ENCODE results near the gene RBFOX1.

The RBFOX1 gene

DNA sequence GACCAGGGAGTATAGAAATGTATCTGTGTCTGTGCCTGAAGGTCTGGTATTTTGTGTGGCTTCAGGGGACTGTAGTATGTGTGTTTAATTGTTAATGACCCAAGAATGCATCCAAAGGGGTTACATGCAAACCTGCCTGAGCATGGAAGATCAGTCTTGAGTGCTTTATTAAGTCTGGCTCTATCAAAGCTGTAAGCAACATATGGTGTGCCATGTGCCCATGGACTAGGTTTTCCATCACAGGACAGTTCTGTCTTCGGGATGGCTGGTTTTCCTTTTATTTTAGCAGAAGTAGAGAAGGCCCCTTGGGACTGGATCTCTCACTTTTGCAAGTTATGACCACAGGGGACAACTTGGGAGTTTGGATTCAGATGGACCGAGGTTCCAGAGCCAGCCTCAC, 18.2 kb downstream of the RBFOX1 start:
- H3K4me3 ChIP-seq (ENCODE audit: low read length in 2 of 2) = no peak overlapping the region
- no peak overlapping the region for H2AFZ ChIP-seq (ENCODE audit: low read length)
- no peak overlapping the region for H2BK15ac ChIP-seq (ENCODE audit: low read length)
- no peak overlapping the region for H3K4ac ChIP-seq (ENCODE audit: low read length)
- no peaks in the 10 kb centered on the region for H3K36me3 ChIP-seq (replicated peaks in 1 of 2; ENCODE audit: control insufficient read depth in 2 of 2, insufficient read depth in 2 of 2, low read length in 2 of 2)
- H3K27me3 ChIP-seq (ENCODE audit: control insufficient read depth in 3 of 3, insufficient read depth in 3 of 3, low read depth in 1 of 3, low read length in 3 of 3) = no peaks in the 10 kb centered on the region
- H2BK12ac ChIP-seq (ENCODE audit: low read length) = no peak overlapping the region
- no peak overlapping the region for H3K23ac ChIP-seq (ENCODE audit: low read depth, low read length, poor library complexity)
- no peak overlapping the region for H2AK5ac ChIP-seq (ENCODE audit: low read depth, low read length)
- no peak overlapping the region for H3K27ac ChIP-seq (replicated peaks; ENCODE audit: low read length)
- no peak overlapping the region for H3K4me2 ChIP-seq (ENCODE audit: insufficient read depth, low read length, poor library complexity, severe bottlenecking)
- no peaks in the 10 kb centered on the region for H3K4me1 ChIP-seq (ENCODE audit: control insufficient read depth in 2 of 2, insufficient read depth in 1 of 2, low read depth in 1 of 2, low read length in 2 of 2)
- WGBS, 2 donors (ENCODE audit: extremely low coverage in 2 of 2, insufficient read length in 2 of 2, insufficient replicate concordance in 1 of 2) = no CpG with 5 or more reads among the region's 2 CpGs
- H3K18ac ChIP-seq (ENCODE audit: low read length) = no peak overlapping the region
- no peak for DNase-seq (ENCODE audit: low spot score)
- H3K79me1 ChIP-seq (ENCODE audit: low read depth, low read length) = no peaks in the 10 kb centered on the region
- no peaks in the 10 kb centered on the region for H3K9me3 ChIP-seq (replicated peaks in 1 of 2; ENCODE audit: control insufficient read depth in 2 of 2, insufficient read depth in 1 of 2, low read depth in 1 of 2, low read length in 2 of 2)
- H2BK5ac ChIP-seq (ENCODE audit: low read length) = no peak overlapping the region
- no peak overlapping the region for H4K8ac ChIP-seq (ENCODE audit: low read depth, low read length)
- no peak overlapping the region for H3K14ac ChIP-seq (ENCODE audit: low read length)
- H3K9ac ChIP-seq (ENCODE audit: low read depth, low read length, poor library complexity) = no peak overlapping the region
- H4K91ac ChIP-seq (ENCODE audit: low read depth, low read length, poor library complexity) = no peak overlapping the region
- no peak overlapping the region for H2BK120ac ChIP-seq (ENCODE audit: low read depth, low read length)

- Histone ChIP-seq H2AK5ac (ENCODE audit: low read depth, low read length) (no peak overlapping the region), H3K79me1 (ENCODE audit: low read depth, low read length) (no peaks in the 10 kb centered on the region), H3K27me3 (ENCODE audit: control insufficient read depth in 3 of 3, insufficient read depth in 3 of 3, low read depth in 1 of 3, low read length in 3 of 3) (no peaks in the 10 kb centered on the region), H2BK12ac (ENCODE audit: low read length) (no peak overlapping the region), H3K4me1 (ENCODE audit: control insufficient read depth in 2 of 2, insufficient read depth in 1 of 2, low read depth in 1 of 2, low read length in 2 of 2) (no peaks in the 10 kb centered on the region), H3K23ac (ENCODE audit: low read depth, low read length, poor library complexity) (no peak overlapping the region), H2BK120ac (ENCODE audit: low read depth, low read length) (no peak overlapping the region), H2AFZ (ENCODE audit: low read length) (no peak overlapping the region), H3K14ac (ENCODE audit: low read length) (no peak overlapping the region), H3K36me3 (replicated peaks in 1 of 2; ENCODE audit: control insufficient read depth in 2 of 2, insufficient read depth in 2 of 2, low read length in 2 of 2) (no peaks in the 10 kb centered on the region), H4K8ac (ENCODE audit: low read depth, low read length) (no peak overlapping the region), H2BK5ac (ENCODE audit: low read length) (no peak overlapping the region), H2BK15ac (ENCODE audit: low read length) (no peak overlapping the region), H3K4me2 (ENCODE audit: insufficient read depth, low read length, poor library complexity, severe bottlenecking) (no peak overlapping the region), H3K4ac (ENCODE audit: low read length) (no peak overlapping the region), H3K4me3 (ENCODE audit: low read length in 2 of 2) (no peak overlapping the region), H3K18ac (ENCODE audit: low read length) (no peak overlapping the region), H3K9me3 (replicated peaks in 1 of 2; ENCODE audit: control insufficient read depth in 2 of 2, insufficient read depth in 1 of 2, low read depth in 1 of 2, low read length in 2 of 2) (no peaks in the 10 kb centered on the region), H3K27ac (replicated peaks; ENCODE audit: low read length) (no peak overlapping the region), H3K9ac (ENCODE audit: low read depth, low read length, poor library complexity) (no peak overlapping the region), H4K91ac (ENCODE audit: low read depth, low read length, poor library complexity) (no peak overlapping the region)
- DNase-seq (ENCODE audit: low spot score) = no peak
- no CpG with 5 or more reads among the region's 11 CpGs for WGBS, 2 donors (ENCODE audit: extremely low coverage in 2 of 2, insufficient read length in 2 of 2, insufficient replicate concordance in 1 of 2)
These were observed 19.2 kb downstream of the RBFOX1 start for GRCh38 chr16:7351610-7352510.

GRCh38 chr16:7355758-7356157, 23.1 kb downstream of the RBFOX1 start:
- Histone ChIP-seq H3K4ac (ENCODE audit: low read length) (no peak overlapping the region), H3K79me1 (ENCODE audit: low read depth, low read length) (no peaks in the 10 kb centered on the region), H3K4me2 (ENCODE audit: insufficient read depth, low read length, poor library complexity, severe bottlenecking) (no peak overlapping the region), H3K4me1 (ENCODE audit: control insufficient read depth in 2 of 2, insufficient read depth in 1 of 2, low read depth in 1 of 2, low read length in 2 of 2) (peaks cover 0 to 5% of the 10 kb centered on the region in 2 donors), H3K27me3 (ENCODE audit: control insufficient read depth in 3 of 3, insufficient read depth in 3 of 3, low read depth in 1 of 3, low read length in 3 of 3) (no peaks in the 10 kb centered on the region), H3K14ac (ENCODE audit: low read length) (no peak overlapping the region), H4K8ac (ENCODE audit: low read depth, low read length) (no peak overlapping the region), H2AFZ (ENCODE audit: low read length) (no peak overlapping the region), H2BK12ac (ENCODE audit: low read length) (no peak overlapping the region), H3K36me3 (replicated peaks in 1 of 2; ENCODE audit: control insufficient read depth in 2 of 2, insufficient read depth in 2 of 2, low read length in 2 of 2) (no peaks in the 10 kb centered on the region), H2AK5ac (ENCODE audit: low read depth, low read length) (no peak overlapping the region), H3K4me3 (ENCODE audit: low read length in 2 of 2) (no peak overlapping the region), H2BK5ac (ENCODE audit: low read length) (no peak overlapping the region), H4K91ac (ENCODE audit: low read depth, low read length, poor library complexity) (no peak overlapping the region), H2BK120ac (ENCODE audit: low read depth, low read length) (no peak overlapping the region), H3K18ac (ENCODE audit: low read length) (no peak overlapping the region), H3K27ac (replicated peaks; ENCODE audit: low read length) (no peak overlapping the region), H3K23ac (ENCODE audit: low read depth, low read length, poor library complexity) (no peak overlapping the region), H2BK15ac (ENCODE audit: low read length) (no peak overlapping the region), H3K9me3 (replicated peaks in 1 of 2; ENCODE audit: control insufficient read depth in 2 of 2, insufficient read depth in 1 of 2, low read depth in 1 of 2, low read length in 2 of 2) (no peaks in the 10 kb centered on the region), H3K9ac (ENCODE audit: low read depth, low read length, poor library complexity) (no peak overlapping the region)
- no CpG with 5 or more reads among the region's 5 CpGs for WGBS, 2 donors (ENCODE audit: extremely low coverage in 2 of 2, insufficient read length in 2 of 2, insufficient replicate concordance in 1 of 2)
- DNase-seq (ENCODE audit: low spot score) = no peak

GRCh38 chr16:7361416-7362129, 28.9 kb downstream of the RBFOX1 start:
- no peak overlapping the region for H2BK12ac ChIP-seq (ENCODE audit: low read length)
- no peaks in the 10 kb centered on the region for H3K79me1 ChIP-seq (ENCODE audit: low read depth, low read length)
- no peak overlapping the region for H2AFZ ChIP-seq (ENCODE audit: low read length)
- 100% methylated on average over 1 to 2 of the region's 10 CpGs for WGBS, 2 donors (ENCODE audit: extremely low coverage in 2 of 2, insufficient read length in 2 of 2, insufficient replicate concordance in 1 of 2)
- no peak overlapping the region for H2BK120ac ChIP-seq (ENCODE audit: low read depth, low read length)
- no peak overlapping the region for H3K4me3 ChIP-seq (ENCODE audit: low read length in 2 of 2)
- no peak overlapping the region for H3K18ac ChIP-seq (ENCODE audit: low read length)
- no peak overlapping the region for H2BK15ac ChIP-seq (ENCODE audit: low read length)
- H4K8ac ChIP-seq (ENCODE audit: low read depth, low read length) = no peak overlapping the region
- H4K91ac ChIP-seq (ENCODE audit: low read depth, low read length, poor library complexity) = no peak overlapping the region
- H3K4me2 ChIP-seq (ENCODE audit: insufficient read depth, low read length, poor library complexity, severe bottlenecking) = no peak overlapping the region
- no peak for DNase-seq (ENCODE audit: low spot score)
- no peaks in the 10 kb centered on the region for H3K27me3 ChIP-seq (ENCODE audit: control insufficient read depth in 3 of 3, insufficient read depth in 3 of 3, low read depth in 1 of 3, low read length in 3 of 3)
- no peak overlapping the region for H3K27ac ChIP-seq (replicated peaks; ENCODE audit: low read length)
- no peaks in the 10 kb centered on the region for H3K36me3 ChIP-seq (replicated peaks in 1 of 2; ENCODE audit: control insufficient read depth in 2 of 2, insufficient read depth in 2 of 2, low read length in 2 of 2)
- no peak overlapping the region for H3K9ac ChIP-seq (ENCODE audit: low read depth, low read length, poor library complexity)
- H3K4me1 ChIP-seq (ENCODE audit: control insufficient read depth in 2 of 2, insufficient read depth in 1 of 2, low read depth in 1 of 2, low read length in 2 of 2) = peaks cover 0 to 6% of the 10 kb centered on the region in 2 donors
- no peaks in the 10 kb centered on the region for H3K9me3 ChIP-seq (replicated peaks in 1 of 2; ENCODE audit: control insufficient read depth in 2 of 2, insufficient read depth in 1 of 2, low read depth in 1 of 2, low read length in 2 of 2)
- no peak overlapping the region for H3K14ac ChIP-seq (ENCODE audit: low read length)
- H2BK5ac ChIP-seq (ENCODE audit: low read length) = no peak overlapping the region
- no peak overlapping the region for H3K23ac ChIP-seq (ENCODE audit: low read depth, low read length, poor library complexity)
- no peak overlapping the region for H3K4ac ChIP-seq (ENCODE audit: low read length)
- no peak overlapping the region for H2AK5ac ChIP-seq (ENCODE audit: low read depth, low read length)
